Right renal cortex interstitium (tissue), 3 donors: ENCODE measurements around the gene EPB41. TPM values are rescaled to one million over a fixed set of nuclear protein-coding genes. Genes with fewer than 3 reads are reported as not detected.
"Not testable (repeated sequence)": the region's sequence is repeated elsewhere in the genome, so short reads cannot be mapped to it uniquely, and the experiment has no call there.

Source experiments
- DNase-seq, 3 donors: peaks; one replicate each; pipeline ENCODE4 v3.0.0-alpha.2; 2013; ENCODE audit warnings: low read depth in 3 of 3, low spot score in 2 of 3
- polyA plus RNA-seq, 3 donors: library from polyadenylated mRNA; unstranded; fragments of 120-200 nt; gene quantifications; one replicate each; pipeline ENCODE4 v1.2.1, GENCODE V29; 2013; ENCODE audit not compliant: insufficient read length in 3 of 3

The EPB41 gene
- 10 to 100 TPM; 55.8 to 57.9 (median 56.5) TPM for polyA plus RNA-seq

DNA sequence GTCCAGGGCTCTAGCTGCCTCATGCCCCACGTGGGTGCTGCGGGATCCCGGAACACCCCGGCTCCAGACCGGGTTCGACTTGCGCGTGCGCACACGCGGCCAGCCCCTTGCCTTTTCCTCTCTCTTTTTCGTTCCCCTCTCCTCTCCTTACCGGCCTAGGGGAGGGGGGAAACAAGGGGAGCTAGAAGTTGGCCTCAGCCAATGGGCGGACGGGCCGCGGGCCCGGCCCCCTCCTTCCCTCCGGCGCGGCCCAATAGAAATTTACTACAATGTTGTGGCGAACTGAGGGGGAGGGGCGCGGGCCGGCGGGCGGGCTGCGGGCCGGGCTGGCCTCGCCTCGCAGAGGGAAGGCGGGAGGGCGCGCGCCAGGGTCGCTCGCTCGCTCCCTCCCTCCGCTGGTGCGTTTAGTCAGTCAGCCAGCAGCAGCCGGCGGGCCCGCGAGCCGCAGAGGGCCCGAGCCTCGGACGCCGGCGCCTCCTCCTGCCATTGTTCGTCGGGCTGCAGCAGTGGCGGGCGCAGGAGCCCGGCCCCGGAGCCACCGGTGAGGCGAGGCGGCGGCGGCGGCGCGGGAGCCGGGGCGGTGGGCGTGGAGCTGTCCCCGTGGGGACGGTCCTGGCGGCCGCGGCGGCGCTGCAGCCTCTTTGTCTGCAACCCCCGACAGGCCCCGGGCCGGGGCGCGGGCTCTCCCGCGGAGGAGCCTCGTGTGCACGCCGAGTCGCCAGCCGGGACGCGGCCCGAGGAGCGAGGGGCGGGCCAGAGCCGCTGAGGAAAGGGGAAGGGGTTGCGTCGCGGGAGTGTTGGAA lies at the start of gene EPB41:
Gene EPB41 (plus strand): TSS at position 342 of the 803 bp plus-strand sequence. CDS start 72,869 bp downstream, outside the sequence.
- DNase-seq = peak; percentile 88 to 95 (median 91)

DNA sequence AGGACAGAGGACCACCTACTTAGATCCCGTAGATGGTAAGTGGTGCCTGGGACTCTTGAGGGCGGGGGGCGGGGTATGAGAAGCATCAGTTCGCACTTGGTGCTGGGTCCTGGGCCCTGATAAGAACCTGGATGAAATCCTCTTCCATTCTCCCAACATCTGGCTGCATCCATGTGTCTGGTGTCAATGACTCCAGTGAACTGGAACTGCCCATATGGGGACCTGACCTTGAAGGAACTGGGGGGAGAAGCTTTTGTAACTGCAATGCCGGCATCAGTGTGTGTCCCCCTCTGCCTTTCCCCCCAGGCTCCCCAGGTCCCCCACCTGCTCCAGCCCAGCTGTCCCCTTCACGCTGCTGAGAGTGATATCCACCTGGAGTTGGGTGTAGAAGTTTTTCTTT lies 49.7 kb upstream of the EPB41 start:
- no peak for DNase-seq

DNA sequence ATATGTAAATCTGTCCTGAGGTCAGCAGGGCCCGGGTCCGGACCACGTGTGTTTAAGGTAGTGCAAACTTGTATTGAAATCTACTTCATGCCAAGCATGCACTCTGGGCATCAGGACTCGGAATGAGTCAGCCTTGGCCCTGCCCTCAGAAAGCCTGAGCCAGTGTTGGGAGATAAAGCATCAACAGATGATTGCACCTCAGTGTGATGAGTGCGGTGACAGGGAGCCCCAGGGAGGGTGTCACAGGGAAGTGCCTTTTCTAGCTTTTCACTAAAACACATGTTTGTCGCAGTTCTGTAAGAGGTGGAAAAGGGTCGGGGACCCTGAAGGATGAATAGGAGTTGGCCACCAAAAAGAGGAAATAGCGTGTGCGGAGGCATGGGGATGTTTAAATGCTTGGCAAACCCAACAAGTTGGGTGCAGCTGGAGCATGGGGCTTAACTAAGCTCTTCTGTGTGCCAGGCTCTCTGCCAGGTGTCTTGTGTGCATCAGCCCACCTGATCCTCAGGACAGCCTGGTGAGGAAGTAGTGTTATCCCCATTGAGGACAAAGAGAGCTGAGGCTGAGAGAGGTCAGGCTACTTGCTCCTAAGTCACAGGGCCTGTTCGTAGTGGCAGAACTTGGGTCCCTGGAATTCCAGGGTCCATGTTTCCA lies 48.2 kb upstream of the EPB41 start:
- DNase-seq = no peak

DNA sequence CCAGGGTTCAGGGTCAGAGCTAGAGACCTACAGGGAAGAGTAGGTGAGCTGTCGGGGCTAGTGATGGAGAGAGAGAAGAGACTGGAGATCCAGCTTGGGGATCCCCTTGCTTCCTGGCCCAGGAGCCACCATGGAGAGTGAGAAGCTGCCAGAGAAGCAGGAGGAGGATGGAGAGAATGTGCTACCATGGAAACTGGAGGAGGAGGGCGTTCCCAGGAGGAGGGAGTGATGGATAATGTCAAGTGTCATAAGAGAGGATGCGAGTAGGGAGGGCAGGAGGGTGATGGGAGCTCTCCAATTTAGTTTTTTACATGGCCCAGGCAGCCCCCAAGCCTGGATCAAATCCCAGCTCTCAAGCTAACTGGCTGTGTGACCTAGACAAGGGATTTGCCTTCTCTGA lies 46.5 kb upstream of the EPB41 start:
- no peak for DNase-seq

DNA sequence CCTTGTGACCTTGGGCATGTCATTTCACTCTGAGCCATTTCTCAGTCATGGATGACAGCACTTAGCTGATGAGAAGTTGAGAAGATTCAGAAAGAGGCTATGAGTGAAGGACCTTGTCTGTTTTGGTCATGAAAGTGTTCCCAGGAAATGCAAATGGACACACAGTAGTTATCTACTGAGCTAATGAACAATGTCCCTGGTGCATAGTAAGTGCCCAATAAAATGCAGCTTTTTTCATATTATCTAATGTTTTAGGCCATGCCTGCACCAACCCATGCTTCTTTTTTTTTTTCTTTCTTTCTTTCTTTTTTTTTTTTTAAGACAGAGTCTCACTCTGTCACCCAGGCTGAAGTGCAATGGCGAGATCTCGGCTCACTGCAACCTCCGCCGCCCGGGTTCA lies 44.4 kb upstream of the EPB41 start:
- DNase-seq = no peak

DNA sequence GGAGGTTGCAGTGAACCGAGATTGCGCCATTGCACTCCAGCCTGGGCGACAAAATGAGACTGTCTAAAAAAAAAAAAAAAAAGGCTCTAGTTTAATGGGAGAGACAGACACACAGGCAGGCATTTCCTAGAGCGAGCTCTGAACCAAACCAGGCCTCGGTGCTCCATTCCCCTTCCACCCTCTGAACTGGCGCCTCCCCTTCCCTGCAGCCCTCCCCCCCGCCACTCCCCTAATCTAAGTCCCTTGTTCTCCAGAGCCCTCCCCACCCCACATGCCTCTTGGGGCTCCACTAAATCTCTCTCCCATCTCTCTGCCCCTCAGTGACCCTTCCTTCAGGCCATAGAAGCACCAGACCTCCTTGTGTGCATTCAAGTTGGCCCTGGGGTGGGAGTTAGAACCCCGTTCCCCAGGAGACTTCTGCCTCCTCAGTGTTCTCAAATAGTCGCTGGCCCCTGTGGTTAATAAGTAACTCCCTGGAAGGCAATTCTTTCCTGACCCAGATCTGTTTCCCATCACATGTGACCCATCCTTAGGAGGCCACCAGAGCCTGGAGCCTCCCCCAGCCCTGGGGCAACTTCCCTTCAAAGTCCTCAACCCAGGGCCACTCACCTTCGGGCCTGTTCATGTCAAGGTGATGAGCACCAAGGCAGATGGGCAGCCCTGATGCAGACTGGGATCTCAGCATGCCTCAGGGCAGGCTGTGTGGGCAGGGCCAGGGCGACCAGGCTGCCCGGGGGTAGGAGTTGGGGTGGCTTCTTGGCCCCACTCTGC lies 42.6 kb upstream of the EPB41 start:
- no peak for DNase-seq

DNA sequence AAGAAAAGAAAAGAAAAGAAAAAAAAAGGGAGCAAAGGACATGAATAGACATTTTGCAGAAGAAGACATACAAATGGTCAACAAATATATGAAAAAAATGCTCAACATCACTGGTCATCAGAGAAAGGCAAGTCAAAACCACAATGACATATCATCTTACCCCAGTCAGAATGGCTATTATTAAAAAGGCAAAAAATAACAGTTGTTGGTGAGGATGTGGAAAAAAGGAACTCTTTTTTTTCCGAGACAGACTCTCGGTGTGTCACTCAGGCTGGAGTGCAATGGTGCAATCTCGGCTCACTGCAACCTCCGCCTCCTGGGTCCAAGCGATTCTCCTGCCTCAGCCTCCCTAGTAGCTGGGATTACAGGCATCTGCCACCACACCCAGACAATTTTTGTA lies 39.2 kb upstream of the EPB41 start:
- DNase-seq = not testable (repeated sequence)

DNA sequence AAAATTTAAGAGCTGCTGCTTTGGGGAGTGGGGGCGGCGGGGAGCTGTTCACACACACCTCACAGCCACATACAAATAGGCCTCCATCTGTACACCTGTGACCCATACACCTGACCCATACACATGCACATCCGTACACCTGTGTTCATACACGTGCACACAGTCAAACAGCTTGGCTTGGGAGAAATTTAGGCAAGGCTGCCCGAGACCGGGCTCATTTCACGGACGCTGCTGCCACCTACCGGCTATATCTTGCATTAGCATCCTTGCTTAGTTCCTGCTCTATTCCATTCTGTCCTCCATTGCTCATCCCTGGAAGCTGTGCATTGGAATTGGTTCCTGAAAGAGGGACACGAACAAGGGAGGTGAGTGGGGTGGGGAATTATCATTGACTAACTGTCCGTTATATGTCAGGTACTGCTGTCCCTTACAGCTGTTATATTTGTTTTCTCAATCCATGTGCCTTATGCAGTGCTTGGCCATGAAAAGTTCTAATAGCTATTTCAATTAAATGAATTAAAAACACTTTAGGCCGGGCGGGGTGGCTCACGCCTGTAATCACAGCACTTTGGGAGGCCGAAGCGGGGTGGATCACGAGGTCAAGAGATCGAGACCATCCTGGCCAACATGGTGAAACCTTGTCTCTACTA lies 37.1 kb upstream of the EPB41 start:
- DNase-seq = peak in 1 of 3 donors; percentile 74

DNA sequence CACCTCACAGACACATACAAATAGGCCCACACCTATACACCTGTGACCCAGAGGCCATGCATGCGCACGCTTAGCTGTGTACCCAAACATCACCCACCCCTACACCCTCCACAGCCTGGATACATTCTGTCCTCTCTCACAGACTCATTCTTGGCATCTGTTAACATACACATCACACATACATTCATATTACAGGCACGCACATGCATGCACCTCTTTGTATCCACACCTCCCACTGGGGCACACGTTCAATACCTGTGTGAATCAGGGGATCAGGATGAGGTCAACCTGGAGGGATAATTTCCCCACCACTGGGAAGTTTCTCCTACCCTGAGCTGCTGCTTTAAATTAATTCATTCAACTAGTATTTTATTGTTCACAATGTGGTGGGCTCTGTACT lies 35.6 kb upstream of the EPB41 start:
- no peak for DNase-seq

DNA sequence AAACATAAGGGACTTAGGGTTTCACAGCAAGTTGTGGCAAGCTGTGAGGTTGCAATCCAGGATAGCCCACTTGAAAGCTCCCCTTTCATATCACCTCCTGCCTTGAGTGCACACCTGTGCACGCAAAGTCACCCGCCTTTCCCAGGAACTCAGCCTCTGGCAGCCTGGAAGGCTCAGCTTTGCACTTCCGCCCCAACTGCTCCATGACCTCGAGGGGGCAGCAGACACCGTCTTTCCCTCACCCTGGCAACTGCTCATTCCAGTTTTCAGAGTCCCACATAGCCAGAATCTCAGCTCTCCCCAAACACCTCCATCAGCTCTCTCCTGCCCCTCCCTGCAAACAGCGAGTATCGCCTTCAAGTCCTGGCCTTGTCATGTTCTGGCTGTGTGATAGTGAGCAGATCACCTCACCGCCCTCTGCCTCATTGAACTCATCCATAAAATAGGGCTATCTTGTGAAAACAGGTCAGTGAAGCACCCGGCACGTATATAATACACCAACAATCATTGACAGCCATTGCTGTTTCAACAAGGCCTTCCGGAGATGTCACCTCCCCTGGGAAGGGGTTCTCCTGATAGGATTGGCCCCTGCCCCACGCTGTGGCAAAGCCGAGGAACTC lies 32.2 kb upstream of the EPB41 start:
- peak in 2 of 3 donors; percentile 76 to 77 for DNase-seq

DNA sequence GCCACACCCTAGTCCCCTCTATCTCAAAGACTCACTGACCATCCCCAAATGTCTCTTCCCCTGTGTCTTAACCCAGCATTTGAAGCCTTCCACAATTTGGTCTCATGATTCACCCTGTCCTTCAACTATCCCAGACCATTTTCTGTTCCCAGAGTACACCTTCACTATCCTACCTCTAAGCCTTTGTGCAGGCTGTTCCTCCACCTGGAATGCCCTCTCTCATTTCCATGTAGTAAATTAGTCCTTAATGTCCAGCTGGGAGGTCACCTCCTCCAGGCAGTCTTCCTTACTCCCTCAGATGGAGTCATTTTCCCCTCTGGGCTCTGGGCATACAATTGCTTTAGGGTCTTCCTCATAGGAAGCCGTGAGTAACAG lies 31.1 kb upstream of the EPB41 start:
- no peak for DNase-seq

DNA sequence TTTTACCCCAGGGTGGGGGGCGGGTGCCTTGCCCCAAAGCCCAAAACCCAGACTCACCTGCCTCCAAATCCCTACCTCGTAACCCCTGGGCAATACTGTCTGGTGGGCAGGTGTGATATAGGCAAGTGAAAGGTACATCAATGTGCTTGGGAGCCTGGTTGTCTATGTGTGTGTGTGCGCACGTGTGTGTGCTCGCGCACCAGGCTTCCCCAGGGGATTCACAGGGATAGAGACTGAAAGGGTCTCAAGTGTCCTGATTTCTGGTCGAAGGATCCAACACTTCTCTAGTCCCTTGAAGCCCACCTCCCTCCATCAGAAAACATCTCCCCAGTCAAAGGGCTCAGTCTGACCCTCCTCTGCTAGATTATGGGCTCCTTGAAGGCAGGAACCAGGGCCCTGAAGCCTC lies 28.9 kb upstream of the EPB41 start:
- no peak for DNase-seq

DNA sequence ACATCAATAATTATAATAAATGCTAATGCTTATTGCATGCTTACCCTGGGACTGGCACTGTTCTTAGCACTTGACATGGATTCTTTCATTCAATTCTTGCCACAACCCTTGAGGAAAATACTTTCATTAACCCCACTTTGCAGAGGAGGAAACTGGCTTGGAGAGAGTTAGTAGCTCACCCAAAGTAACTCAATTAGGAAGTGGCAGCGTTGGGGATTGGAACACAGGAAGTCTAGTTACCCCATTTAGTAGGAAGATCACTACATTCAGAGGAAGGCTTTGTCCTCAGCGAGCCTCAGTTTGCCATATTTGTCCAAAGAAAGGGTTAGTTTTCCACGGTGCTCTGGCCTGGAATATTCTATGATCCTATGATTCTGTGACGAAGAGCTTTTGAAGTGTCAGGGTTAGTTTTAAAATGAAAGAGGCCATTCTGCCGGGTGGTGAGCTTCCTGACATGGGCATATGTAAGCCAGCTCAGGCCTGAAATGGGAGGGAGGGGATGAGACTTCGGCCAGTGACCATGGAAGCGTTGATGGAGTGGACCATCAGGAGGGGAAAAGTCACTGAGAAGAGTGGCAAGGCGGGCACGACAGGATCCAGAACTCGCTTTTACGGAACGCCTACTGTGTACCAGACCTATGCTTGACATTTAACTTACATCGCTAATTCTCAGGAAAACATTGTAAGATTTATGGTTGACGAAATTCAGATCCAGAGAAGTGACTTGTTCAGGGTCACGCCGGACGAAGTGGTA lies 28.2 kb upstream of the EPB41 start:
- DNase-seq = no peak

DNA sequence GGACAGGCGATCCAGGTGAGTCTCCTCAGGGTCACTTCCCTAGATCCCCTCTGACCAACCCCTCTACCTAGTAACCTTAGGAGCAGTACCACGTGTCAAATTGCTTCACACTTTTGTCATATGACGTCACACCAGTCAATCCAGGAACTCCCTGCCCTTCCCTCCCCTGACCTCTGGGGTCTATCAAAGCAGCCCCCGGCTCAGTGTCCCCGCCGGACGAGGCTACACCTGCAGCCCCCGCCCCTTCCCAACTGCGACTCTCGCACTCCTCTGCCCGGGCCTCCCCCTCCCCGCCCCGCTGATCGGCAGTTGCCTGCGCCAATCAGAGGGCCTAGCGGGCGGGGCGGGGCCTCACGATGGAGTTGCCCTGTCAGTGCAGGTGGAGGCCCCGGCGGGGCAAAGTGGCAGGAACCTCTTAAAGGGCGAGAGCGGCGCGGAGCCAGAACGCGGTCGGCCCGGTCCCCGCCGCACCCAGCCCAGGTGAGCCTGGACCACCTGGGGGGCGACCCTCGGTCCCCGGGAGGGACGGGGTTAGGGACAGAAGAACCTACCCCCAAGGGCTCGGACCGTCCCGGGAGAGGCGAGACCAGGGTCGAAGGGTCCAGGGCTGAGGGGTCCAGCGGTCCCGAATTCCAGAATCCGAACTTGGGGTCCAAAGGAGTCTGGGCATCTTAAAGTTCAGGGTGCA lies 27.5 kb upstream of the EPB41 start:
- peak in 1 of 3 donors; percentile 65 for DNase-seq

DNA sequence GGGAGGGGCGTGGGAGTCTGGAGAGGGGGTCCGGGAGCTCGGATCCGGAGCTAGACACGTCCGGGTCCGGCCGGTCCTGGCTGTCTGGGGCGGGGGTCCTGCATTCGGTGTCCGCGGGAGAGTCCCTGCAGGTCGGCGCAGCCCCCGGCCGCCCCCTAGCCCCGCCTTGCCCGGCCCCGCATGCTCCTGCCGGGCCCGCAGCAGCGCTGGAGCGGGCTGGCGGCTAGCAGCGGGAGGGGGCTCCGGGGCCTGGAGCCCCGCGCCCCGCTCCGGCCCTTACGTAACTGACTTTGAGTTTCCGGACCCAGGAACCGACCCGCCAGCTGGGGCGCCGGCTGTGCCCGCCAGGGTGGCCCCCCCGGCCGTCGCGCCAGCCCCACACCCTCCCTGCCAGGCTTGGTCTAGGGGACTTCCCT lies 26.9 kb upstream of the EPB41 start:
- DNase-seq = no peak

DNA sequence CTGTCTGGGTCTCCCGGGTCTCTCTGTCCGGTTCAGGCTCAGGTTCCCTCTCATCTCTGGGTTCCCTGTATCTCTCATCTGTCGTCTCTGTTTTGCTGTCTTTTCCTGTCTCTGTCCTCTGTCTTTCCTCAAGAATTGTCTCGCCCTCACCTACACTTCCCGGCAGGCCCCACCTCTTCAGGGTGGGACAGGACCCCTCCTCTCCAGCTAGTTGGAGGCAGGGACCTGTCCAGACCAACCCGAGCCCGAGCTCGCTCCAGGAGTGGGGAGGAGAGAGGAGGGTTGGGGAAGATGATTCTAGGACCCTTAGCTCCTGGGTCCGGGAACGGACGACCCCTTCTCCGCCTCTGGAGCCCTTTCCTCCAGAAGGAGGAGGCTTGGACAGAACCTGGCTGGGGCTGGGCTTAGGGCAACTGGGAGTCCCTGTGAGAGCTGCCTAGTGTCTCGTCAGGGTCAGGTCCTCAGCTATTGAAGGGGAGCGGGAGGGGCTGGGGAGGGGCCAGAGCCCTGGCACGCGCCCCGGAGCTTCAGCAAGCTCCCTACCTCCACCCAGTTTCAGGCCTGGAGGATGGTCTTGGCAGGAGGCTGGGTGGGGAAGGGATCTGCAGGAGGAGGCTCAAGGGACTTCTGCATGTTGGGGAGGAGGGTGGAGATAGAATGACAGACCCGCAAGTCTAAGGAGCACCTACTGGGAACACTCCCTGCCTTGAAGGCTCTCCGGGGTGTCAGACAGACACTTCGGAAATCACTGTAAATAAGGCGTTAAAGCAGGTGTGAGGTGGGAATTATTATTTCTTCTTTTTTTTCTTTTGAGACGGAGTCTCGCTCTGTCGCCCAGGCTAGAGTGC lies 26.3 kb upstream of the EPB41 start:
- DNase-seq = no peak

DNA sequence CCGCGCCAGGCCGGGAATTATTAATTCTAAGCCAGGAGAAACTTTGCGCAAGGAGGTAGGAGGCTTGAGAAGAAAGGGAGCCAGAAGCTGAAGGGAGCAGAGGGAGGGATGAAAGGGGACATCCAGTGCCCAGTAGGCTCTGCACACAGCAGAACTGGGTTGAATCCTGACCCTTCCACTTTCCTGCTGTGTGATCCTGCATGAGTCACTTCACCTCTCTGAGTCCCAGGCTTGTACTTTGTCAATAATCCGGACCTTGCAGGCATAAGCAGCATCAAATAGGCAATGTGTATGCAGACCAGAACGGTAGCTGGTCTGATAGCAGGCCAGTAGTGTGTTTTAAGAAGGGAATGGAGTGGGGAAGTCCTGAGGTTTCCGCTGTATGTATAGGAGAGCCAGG lies 25.5 kb upstream of the EPB41 start:
- DNase-seq = no peak

DNA sequence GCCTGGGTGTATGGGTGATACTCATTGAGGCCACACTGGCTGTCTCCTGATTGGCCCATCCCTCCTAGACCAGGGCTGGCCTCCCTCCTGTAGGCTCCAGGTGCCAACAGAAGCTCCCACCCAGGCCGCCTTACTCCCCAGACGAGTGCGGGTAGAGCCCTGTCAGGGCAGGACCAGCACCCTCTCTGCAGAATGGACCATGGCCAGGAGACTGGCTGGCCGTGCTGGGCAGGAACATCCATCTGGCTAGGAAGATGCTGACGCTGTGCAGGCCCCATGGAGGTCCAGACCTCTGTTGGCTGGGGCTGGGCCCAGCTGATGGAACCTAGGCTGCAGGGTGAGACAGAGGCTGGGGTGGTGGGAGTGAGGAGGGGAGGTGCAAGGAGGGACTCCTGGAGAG lies 25.0 kb upstream of the EPB41 start:
- DNase-seq = no peak
